HG03108 (cell line): ENCODE data around the gene PCDHA1.

Experiments
- ATAC-seq: cut with Tn5 transposase; IDR thresholded peaks from one replicate; pipeline ENCODE4 v1.9.1; 2021; ENCODE audit warnings: moderate library complexity; ENCODE audit not compliant: unreplicated experiment

PCDHA1 gene

DNA sequence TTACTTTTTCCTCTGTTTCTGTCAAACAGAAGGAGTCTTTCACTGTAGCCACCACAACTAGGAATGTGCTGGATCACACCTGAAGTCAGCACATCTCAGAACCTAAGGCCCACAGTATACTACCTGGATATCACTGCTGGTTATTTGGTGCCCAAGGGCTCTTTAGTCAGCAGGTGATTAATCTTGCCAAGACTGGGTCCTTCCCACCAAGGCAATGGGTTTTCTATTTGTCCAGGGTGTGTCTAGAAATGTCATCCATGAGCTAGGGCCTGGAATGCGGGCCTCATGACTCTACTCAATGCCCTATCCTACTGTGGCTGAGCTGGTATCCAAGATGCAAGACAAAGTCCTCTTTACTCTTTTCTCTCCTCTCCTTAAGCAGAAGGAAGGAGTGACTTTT, 130.4 kb downstream of the PCDHA1 start:
- ATAC-seq: no peak

DNA sequence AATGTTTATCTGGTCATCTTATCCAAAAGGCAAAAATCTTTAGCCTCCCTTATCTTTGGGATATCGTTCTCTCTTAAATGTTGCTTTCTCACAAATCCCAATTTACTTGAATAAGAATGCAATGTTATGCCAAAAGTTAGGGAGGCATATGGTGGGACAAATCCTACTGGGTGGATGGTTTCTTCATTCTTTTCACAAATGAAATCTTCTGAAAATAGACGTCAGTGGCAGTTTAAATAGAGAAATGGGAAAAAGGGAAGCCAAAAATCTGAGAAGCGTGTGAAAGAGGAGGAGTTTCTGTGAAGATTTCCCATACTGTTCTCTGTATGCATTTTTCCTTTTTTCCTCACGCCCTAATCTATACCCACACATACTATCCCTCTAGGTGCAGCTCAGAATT, 137.7 kb downstream of the PCDHA1 start:
- no peak for ATAC-seq

DNA sequence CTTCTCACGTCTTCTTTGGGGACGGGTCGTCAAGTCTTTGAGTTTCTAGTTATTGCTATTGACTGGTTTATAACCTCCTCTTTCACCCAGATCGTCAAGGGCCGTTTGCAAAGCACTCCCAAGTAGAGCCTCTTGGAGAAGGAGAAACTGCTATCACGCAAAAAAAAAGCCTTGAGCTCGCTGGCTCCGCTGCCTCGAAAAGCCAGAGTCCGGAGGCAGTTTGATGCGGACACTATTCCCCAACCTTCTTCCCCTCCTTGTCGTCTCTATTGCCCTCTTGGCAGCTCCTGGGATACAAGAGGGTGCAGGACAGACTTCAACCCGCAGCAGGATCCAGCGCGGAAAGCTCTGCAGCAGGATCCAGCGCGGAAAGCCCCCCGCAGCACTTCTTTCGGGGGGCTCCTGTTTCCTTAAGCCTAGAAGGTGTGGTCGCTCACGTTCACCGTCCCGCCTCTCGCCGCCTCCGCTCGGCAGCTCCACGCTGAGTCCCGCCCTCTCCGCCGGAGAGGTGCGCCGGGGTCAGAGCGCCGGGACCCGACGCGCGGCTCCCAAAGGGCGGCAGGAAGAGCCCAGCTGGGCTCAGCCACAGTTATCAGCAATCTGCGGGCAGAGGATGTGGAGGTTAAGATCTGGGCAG, 140.0 kb downstream of the PCDHA1 start, which contains the start of gene PCDHAC1:
TSS of gene PCDHAC1 (plus strand) at position 494 of the 637 bp plus-strand sequence. CDS start 594 bp downstream, outside the sequence.
- no peak for ATAC-seq

DNA sequence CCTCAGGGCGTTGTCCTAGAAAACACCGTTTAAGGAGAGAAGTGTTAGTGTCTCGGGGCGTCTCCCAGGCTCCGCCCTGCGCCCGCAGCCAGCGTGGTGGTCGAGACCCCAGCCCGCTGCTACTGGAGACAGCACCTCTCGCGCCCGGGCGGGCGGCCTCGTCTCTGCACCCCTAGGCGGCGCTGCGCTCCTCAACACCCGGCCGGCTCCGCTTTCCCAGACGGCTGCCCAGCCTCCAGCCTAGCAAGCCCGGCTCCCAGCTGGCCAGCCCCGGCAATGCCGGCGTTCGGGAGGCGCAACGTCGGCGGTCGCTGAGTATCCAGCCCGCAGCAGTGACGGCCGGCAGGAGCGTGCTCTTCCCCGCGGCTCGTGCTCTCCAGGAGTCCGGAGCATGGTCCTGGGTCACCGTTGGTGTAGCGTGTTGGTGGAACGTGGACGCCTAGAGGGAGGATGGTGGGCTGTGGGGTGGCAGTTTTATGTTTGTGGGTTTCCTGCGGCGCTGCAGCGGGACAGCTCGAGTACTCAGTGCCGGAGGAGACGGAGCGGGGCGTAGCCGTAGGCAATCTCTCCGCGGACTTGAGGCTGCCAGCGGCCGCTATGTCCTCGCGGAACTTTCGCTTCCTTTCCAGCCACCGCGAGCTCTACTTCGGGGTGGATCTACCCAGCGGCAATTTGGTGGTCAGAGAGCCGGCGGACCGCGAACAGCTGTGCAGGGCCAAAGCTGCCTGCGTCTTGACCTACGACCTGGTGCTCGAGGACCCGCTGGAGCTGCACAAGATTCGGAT, 140.7 kb downstream of the PCDHA1 start:
- ATAC-seq: no peak

DNA sequence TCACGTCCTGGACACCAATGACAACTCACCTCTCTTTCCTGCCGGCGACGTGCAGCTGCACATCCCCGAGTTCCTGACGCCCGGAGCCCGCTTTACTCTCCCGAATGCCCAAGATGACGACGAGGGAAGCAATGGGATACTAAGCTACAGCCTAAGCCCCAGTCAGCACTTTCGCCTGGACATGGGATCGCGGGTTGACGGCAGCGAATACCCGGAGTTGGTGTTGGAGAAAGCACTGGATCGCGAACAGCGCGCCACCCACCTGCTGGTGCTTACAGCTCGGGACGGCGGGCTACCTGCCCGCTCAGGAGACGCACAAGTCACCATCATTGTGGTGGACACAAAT, 141.3 kb downstream of the PCDHA1 start:
- ATAC-seq: no peak

DNA sequence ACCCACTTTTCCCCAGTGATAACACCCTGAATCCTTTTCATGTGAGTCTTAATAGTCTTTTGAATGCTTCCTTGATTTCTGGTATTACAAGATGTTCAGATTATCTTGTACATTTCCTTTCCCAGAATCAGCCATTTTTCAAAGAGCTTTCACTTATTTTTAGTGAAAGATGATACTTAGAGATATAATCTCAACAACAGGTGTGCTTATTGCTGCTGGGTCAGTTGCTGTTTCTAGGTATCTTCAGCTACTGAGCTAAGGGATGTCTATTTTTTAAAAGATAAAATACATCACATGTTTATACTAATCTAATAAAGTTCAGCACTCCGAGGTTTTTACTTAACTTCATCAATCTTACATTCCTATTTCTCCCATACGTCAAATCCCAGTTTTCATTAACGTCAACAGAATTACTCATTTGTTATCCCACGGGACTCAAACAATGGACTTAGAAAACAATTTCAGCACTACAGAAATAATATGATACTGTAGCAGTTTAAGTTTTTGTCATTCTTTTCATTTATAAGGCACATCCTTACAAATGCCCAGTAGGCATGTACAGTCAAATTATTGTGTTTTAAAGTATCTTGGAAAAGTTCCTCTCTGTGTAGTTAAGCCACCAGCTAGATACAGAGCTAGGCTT, 149.1 kb downstream of the PCDHA1 start:
- ATAC-seq: no peak

DNA sequence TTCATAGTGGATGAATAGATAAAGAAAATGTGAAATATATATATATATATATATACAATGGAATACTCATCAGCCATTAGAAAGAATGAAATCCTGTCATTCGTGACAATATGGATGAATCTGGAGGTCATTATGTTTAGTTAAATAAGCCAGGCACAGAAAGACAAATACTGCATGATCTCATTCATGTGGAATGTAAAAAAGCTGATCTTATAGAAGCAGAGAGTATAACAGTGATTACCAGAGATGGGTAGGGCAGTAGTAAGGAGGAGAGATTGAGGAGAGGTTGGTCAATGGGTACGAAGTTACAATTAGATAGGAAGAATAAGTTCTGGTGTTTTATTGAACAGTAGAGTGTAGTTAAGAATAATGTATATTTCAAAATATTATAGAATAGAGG, 160.6 kb downstream of the PCDHA1 start:
- no peak for ATAC-seq

DNA sequence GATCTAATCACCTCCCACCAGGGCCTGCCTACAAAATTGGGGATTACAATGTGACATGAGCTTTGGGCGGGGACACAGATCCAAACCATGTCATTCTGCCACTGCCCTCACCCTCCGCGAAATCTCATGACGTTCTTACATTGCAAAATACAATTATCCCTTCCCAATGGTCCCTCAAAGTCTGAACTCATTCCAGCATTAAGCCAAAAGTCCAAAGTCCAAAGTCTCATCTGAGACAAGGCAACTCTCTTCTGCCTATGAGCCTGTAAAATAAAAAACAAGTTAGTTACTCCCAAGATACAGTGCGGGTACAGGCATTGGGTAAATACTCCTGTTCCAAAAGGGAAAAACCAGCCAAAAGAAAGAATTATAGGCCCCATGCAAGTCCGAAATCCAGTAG, 165.7 kb downstream of the PCDHA1 start:
- ATAC-seq: no peak

DNA sequence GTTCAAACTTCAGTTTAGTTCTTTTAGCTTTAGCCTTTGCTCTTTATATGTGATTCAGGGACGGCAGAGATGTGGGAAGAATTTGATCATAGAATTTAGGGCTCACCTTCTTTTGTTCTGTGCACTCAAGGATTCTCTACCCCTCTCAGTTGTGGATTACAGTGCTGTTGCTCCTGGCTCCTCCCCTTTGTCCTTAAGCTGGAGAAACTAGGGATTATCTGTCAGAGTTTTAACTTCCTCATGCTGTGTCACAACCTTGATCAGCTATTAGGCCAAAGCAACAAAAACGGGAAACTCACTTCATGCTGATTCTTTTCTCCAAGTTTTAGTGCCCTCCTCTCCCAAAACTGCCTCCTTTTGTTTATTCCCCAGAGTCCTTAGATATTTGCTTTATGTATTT, 167.3 kb downstream of the PCDHA1 start:
- no peak for ATAC-seq

DNA sequence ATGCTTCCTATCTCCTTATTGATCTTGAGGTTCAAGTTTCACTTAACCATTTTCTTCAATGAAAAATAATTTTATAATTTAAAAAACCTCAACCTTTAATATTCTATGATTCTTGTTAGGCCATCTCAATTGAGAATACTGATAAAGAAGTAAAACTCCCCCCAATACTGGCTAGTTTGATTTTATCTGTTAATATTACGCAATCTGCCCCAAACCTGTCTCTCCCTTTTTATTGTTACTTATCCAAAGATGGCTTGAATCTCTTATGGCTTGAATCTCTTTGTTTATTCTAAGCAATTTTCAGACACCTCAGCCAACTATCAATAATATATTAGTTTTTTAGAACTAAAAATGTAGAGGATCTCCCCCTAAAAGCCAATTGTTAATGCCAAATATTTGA, 176.2 kb downstream of the PCDHA1 start:
- no peak for ATAC-seq

DNA sequence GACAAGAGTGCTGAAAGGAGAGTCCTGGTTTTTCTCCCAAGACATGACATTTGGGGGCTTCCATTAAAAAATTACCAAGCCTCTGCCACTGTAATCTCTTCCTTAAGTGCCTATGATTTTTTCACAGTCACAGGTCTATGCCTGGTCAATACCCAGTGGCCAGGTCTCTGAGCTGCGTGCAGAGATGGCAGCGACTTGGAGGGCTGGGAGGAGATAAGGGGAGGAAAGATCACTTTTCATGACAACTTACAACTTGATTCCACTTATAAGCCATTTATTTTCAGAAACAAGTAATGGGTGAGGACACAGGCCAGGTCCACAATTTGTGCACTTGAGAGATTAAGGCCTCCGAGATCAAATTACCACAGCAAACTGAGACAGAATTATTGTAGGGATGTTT, 178.4 kb downstream of the PCDHA1 start:
- no peak for ATAC-seq

DNA sequence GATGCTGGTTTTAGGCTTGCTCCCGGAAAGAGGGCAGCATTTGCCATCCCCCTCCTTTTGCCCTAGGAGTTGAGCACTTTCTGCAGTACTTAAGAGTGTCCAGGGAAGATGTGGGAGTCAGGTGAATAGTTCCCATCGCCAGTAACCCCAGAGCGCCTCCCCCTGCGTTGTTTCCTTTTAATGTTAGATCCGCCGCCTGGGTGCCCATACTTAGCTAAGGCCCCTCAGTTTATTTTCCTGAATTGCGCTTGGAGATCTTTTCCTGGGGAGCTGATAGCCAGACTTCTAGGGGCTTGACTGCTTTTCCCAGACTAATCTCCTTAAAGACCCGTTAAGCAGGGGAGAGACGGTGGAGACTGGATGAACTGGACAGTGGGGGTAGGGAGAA, 180.0 kb downstream of the PCDHA1 start:
- no peak for ATAC-seq

DNA sequence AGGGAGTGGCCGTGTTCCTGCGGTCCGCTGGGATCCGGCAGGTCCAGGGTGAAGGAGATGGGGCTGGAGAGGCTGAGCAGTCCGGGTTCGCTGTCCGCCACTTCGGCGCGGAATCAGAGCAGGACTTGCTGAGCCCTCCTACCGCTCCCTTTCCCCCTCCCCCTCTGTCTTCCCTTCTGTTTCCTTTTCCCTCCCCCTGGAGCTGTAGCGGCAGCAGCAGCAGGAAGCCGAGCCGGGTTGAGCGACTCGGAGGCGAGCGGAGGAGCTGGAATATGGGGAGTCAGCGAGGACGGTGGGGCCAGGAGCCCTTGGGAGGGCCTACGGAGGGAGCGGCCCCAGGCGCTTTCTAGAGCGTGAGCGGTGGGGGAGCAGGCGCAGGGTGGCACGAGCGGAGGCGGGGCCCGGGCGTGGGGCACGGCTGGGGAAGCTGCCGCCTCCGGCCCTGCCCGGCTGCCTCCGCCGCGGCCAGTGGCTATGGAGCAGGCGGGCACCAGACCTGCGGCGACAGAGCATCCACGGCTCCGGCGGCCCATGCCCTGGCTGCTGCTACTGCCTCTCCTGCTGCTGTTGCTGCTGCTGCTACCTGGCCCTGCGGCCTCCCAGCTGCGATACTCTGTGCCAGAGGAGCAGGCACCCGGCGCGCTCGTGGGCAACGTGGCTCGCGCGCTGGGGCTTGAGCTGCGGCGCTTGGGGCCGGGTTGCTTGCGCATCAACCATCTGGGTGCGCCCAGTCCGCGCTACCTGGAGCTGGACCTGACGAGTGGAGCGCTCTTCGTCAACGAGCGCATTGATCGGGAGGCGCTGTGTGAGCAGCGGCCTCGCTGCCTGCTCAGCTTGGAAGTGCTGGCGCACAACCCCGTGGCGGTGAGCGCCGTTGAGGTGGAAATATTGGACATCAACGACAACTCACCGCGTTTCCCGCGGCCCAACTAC, 180.6 kb downstream of the PCDHA1 start, which contains the start of gene PCDHAC2:
TSS of gene PCDHAC2 (plus strand) at position 184 of the 933 bp plus-strand sequence. CDS start at position 475, 291 bp downstream.
- ATAC-seq: no peak

DNA sequence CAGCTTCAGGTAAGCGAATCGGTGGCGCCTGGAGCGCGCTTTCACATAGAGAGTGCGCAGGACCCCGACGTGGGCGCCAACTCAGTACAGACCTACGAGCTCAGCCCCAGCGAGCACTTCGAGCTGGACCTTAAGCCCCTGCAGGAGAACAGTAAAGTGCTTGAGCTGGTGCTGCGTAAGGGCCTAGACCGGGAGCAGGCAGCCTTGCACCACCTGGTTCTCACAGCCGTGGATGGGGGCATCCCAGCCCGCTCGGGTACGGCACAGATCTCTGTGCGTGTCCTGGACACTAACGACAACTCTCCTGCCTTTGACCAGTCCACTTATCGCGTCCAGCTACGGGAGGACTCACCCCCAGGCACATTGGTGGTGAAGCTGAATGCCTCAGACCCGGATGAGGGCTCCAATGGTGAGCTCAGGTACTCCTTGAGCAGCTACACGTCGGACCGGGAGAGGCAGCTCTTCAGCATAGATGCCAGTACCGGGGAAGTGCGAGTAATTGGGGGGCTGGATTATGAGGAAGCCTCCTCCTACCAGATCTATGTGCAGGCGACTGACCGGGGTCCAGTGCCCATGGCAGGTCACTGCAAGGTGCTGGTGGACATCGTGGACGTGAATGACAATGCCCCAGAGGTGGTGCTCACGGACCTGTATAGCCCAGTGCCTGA, 181.4 kb downstream of the PCDHA1 start:
- no peak for ATAC-seq

DNA sequence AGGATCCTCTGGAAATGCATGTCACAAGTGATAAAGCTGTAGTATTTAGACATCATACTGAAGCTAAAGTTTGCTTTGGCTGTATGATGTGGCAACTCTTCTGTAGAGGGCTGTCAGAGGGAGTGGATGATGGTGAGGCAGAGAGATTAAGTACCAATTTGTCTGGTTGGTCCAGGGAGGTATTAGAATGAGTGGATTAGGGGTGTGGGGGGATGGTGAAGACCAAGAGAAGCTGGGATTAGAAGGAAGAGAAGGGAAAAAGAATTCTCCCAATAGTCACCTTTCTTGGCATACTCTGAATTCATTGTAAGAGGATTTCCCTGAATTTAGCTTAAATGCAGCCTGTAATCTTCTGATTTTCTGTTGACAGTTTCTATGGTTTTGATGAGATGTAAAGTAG, 183.9 kb downstream of the PCDHA1 start:
- ATAC-seq: no peak

DNA sequence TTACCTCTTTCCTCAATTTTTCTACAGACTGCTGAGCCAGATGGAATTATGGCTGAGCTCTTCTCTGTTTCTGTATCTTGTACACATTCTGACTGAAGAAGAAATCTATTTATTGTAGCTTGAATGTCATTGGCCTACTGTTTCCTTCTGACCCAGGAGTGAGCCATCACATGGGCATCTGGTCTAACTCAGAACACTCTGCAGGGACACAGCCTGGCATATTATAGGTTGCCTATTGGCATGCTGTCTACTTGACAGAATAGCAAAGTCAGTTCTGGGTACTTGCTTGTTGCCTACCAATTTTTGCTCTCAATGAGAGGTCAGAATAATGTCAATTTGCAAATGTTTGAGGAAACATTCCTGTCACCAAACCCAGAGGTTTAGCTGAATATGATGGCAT, 187.6 kb downstream of the PCDHA1 start:
- no peak for ATAC-seq

DNA sequence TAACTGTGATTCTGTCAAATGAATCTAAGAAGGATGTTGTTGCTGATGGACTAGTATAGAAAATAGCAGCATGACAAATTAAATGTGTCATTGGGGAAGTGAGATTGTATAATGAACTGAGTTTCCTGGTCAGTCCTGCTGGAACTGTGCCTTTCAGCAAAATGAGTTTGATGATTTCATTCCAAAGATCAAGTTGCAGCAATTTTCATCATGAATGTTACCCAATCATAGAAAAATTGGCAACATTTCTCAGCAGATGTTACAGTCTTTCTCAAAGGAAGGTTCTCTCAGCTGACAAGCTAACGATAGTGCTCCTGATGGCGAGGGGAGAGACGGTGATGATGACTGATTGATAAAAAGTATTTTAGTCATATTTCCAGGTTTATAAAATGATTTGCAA, 191.1 kb downstream of the PCDHA1 start:
- ATAC-seq: no peak

DNA sequence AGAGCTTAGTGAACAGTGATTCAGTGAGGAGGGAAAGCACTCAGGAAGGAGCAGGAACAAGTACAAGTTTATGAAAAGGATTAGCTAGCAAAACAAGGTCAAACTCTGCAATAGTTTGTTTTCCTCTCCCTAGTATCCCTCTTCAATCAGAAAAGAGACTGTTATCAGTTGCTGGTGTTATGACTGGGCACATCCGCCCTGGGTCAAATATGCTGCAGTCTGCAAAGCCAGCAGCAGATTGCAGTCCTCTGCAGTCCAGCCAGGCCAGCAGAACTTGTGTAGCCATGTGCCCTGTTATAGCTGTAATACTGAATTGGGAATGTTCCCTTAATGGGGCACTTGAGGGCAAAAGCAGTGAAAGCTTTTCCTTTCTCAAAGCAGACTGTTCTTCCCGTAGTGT, 192.3 kb downstream of the PCDHA1 start:
- no peak for ATAC-seq

DNA sequence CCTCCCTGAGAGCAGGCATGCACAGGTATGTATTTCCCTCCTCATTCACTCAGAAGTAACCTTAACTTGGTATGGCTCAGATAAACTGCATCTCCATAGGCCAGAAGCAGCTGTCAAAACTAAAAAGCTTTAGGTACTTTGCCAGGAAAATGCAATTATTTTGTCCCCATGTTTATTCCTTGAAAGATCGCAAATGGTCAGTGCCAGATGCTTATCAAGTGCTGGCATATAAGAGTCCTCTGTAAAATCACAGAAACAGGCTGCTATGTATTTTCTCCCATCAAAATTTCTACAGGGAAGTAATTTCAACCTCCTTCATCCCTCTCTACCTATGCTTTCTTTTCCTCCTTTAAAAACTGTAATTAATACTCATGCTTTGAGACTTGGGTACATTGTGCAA, 193.0 kb downstream of the PCDHA1 start:
- ATAC-seq: no peak

DNA sequence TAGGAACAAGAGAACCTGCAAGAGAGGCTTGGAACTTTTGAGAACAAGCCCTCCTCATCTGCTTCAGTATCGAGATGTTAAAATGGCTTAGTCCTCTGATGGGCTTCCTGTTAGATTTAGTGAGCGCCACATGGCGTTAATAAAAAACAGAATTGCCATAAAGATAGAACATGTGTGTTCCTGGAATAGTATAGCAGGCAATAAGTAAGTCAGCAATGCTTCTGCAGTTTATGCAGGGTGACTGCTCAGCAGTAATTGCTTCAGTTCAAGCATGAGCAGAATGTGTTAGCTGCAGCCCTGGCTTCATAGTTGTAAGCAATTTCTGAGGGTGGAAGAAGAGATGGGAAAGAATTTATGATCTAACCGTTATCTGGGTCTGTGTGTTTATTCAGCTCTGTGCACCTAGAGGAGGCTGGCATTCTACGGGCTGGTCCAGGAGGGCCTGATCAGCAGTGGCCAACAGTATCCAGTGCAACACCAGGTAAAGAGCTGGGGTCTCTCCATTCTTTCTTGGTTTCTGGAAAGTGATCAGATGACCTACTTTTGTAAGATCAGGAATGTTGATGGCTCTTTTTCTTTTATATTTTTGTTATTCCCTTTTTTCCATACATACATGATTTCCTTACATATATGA, 196.3 kb downstream of the PCDHA1 start:
- no peak for ATAC-seq
